ENCODE results near the gene IQCN. TPM values are rescaled to one million over a fixed set of nuclear protein-coding genes. Genes with fewer than 3 reads are reported as not detected.

IQCN gene
- total RNA-seq, 4 donors from 2014 or later = 0.97 to 5.9 (median 3.1) TPM

- no peak overlapping the region for H3K4me3 ChIP-seq (ENCODE audit: low read depth, poor library complexity, severe bottlenecking)
- no peak for DNase-seq (ENCODE audit: low spot score in 2 of 2)
- intact Hi-C loops (cut with DNase I; ENCODE audit: low total_unique reads) = no loop called here
- no peak for TF ChIP-seq POLR2A (IDR thresholded peaks at IDR 0.05)
- 71 to 80% methylated on average over 7 of the region's 7 CpGs for WGBS, 2 donors
Measured at GRCh38 chr19:18245297-18245696, 29.0 kb downstream of the IQCN start.

GRCh38 chr19:18239303-18239702 lies 34.9 kb downstream of the IQCN start:
- 25 to 29% methylated on average over 12 of the region's 12 CpGs for WGBS, 2 donors
- no peak for DNase-seq (ENCODE audit: low spot score in 2 of 2)
- no peak overlapping the region for H3K4me3 ChIP-seq (ENCODE audit: low read depth, poor library complexity, severe bottlenecking)
- no peak for TF ChIP-seq CTCF (IDR thresholded peaks at IDR 0.05)
- TF ChIP-seq POLR2A (IDR thresholded peaks at IDR 0.05) = no peak
- intact Hi-C loops (cut with DNase I; ENCODE audit: low total_unique reads) = no loop called here

- TF ChIP-seq POLR2A (IDR thresholded peaks at IDR 0.05) = no peak
- TF ChIP-seq CTCF (IDR thresholded peaks at IDR 0.05) = no peak
- intact Hi-C loops (cut with DNase I; ENCODE audit: low total_unique reads) = no loop called here
- WGBS, 2 donors = 35 to 40% methylated on average over 6 of the region's 6 CpGs
- no peak for DNase-seq (ENCODE audit: low spot score in 2 of 2)
- H3K4me3 ChIP-seq (ENCODE audit: low read depth, poor library complexity, severe bottlenecking) = no peak overlapping the region
Measured at GRCh38 chr19:18234194-18234593, 40.1 kb downstream of the IQCN start.

- WGBS, 2 donors = 21 to 24% methylated on average over 37 of the region's 37 CpGs
- DNase-seq (ENCODE audit: low spot score in 2 of 2) = no peak
- TF ChIP-seq CTCF (IDR thresholded peaks at IDR 0.05) (no peak), POLR2A (IDR thresholded peaks at IDR 0.05) (no peak)
- intact Hi-C loops (cut with DNase I; ENCODE audit: low total_unique reads) = no loop called here
- no peak overlapping the region for H3K4me3 ChIP-seq (ENCODE audit: low read depth, poor library complexity, severe bottlenecking)
Measured at GRCh38 chr19:18233224-18233825, 40.9 kb downstream of the IQCN start.

- intact Hi-C loops (cut with DNase I; ENCODE audit: low total_unique reads) = no loop called here
- no peak overlapping the region for H3K4me3 ChIP-seq (ENCODE audit: low read depth, poor library complexity, severe bottlenecking)
- TF ChIP-seq CTCF (IDR thresholded peaks at IDR 0.05) = no peak
- no peak for TF ChIP-seq POLR2A (IDR thresholded peaks at IDR 0.05)
- 6 to 8% methylated on average over 30 to 40 of the region's 46 CpGs for WGBS, 2 donors
- DNase-seq (ENCODE audit: low spot score in 2 of 2) = no peak
Measured at GRCh38 chr19:18232540-18233223, 41.6 kb downstream of the IQCN start.

- intact Hi-C loops (cut with DNase I; ENCODE audit: low total_unique reads) = no loop called here
- DNase-seq (ENCODE audit: low spot score in 2 of 2) = no peak
- no peak overlapping the region for H3K4me3 ChIP-seq (ENCODE audit: low read depth, poor library complexity, severe bottlenecking)
- no peak for TF ChIP-seq CTCF (IDR thresholded peaks at IDR 0.05)
- no peak for TF ChIP-seq POLR2A (IDR thresholded peaks at IDR 0.05)
- WGBS, 2 donors = 24 to 28% methylated on average over 4 of the region's 4 CpGs
Measured at GRCh38 chr19:18231775-18232174, 42.5 kb downstream of the IQCN start.

All from lower leg skin (tissue), 4 donors.